Stomach (tissue), 4 donors: ENCODE results near the gene SDHB.

ENCODE experiments used
- CTCF ChIP-seq, 7 experiments: fragments of 450-650 bp in 4 of 7; fragments of 200-600 bp in 3 of 7; sonication (generic) in 3 of 7; IDR thresholded peaks; one replicate each; pipeline ENCODE4 v1.5.1; 2016 to 2019; ENCODE audit warnings: antibody characterized with exemption in 7 of 7, control low read depth in 2 of 7, mild to moderate bottlenecking in 1 of 7
- EP300 ChIP-seq: sonication (generic); formaldehyde crosslinking; IDR thresholded peaks from one replicate; pipeline ENCODE4 v1.6.1; 2017; ENCODE audit warnings: antibody characterized with exemption
- POLR2A ChIP-seq, 4 donors: fragments of 450-650 bp; IDR thresholded peaks; one replicate each; pipeline ENCODE4 v1.6.1; 2016; ENCODE audit warnings: antibody characterized with exemption in 4 of 4, control low read depth in 2 of 4, mild to moderate bottlenecking in 1 of 4, moderate library complexity in 1 of 4
- POLR2AphosphoS5 ChIP-seq, 3 donors: sonication (generic); formaldehyde crosslinking; IDR thresholded peaks; one replicate each; pipeline ENCODE4 v1.6.1; 2016; ENCODE audit warnings: antibody characterized with exemption in 3 of 3

DNA sequence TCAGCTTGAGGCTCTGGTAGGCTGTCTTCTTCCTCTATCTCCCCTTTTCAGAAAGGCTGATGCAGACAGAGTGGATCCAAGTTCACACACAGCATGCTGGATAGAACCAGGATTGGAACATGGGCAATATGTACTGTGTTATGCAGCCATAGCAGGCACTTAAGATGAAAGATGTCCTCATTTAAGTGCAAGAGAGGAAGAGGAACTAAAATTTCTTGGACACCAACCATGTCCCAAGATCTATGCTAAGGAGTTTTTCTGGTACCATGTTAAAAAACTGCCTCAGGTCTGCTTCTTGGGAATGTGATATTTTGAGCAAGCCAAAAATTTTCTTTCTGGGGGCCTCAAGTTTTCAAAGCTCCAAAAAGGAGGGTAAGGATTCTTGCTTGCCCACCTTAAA lies 1.2 kb downstream of the SDHB start:
- TF ChIP-seq CTCF (IDR thresholded peaks at IDR 0.05) (no peak), POLR2AphosphoS5 (IDR thresholded peaks at IDR 0.05) (no peak), EP300 (no peak), POLR2A (IDR thresholded peaks at IDR 0.05) (no peak)
